Inflammatory macrophage (primary cell): Measurements from ENCODE around the gene UBE2D1.

Experiments
- DNase-seq, 2 donors: peaks; one replicate each; pipeline ENCODE4 v3.0.0-alpha.2; 2020 to 2022

The UBE2D1 gene

DNA sequence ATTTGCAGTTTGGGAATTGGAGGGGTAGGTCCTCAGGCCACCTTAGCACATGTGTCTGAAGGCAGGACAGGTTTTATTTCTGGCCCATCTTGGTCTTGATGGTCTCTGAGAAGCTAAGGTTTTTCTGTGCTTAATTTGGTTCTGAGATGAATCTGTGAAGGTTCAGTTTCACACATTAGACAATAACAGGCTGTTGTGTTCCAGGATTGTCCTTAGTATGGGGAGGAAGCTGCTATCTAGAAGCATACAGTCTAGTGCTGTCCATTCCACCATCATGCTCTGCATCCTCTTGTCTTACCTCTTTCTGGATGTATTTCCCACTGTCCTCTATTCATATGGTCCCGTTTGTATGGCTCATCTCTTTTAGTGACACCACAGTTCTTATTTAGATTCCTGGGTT lies 7.1 kb downstream of the UBE2D1 start:
- DNase-seq = no peak

DNA sequence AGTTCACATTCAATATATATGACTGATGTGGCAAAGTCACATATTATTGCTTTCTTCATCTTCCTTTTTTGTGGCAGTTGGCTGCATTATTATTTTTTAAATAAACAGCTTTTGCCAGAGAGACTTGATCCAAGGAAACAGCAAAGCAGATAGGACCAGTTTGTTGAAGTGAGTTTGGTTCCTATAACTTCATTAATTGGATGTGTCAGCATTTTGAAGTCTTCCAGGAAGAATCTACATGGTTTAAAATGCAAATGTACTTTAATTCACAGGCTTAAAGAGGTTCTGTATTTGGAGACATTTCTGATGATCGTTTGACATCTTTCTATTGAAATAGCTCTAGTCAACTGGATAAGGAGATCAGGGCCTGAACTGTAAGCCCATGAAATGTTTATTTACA lies 13.2 kb downstream of the UBE2D1 start:
- DNase-seq = no peak

DNA sequence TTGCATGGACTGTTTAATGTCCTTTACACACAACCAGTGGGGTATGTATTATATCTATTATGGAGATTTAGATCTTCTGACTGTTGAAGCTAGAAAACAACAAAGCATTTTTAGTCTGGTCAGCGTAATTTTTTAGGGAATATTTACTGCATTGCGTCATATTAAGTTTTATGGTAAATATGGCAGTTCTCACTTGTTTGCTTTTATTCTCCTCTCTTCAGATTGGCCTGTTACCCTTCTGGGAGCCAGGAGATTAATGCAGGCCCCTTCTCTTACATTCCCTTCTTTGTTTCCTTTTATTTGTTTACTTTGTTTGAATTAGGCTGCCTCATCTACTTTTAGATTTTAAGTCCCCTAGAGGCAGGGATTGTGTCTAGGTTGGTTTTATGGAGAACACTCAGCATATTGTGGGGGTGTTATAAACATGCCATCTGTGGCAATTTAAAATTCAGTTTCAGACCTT lies 13.8 kb downstream of the UBE2D1 start:
- DNase-seq = no peak

DNA sequence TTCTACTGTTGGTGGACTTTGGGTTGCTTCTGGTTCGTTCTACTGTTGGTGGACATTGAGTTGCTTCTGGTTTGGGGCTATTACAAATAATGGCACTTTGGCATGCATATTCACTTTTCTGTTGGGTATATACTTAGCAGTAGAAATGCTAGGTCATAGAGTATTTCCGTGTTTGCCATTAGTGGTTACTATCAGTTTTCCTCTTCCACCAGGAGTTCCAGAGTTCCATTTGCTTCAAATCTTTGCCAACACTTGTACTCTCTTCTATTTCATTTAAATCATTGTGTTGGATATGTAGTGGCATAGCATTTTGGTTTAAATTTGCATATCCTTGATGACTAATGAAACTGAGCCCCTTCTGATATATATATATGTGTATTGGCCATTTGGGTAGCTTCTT lies 15.2 kb downstream of the UBE2D1 start:
- no peak for DNase-seq

DNA sequence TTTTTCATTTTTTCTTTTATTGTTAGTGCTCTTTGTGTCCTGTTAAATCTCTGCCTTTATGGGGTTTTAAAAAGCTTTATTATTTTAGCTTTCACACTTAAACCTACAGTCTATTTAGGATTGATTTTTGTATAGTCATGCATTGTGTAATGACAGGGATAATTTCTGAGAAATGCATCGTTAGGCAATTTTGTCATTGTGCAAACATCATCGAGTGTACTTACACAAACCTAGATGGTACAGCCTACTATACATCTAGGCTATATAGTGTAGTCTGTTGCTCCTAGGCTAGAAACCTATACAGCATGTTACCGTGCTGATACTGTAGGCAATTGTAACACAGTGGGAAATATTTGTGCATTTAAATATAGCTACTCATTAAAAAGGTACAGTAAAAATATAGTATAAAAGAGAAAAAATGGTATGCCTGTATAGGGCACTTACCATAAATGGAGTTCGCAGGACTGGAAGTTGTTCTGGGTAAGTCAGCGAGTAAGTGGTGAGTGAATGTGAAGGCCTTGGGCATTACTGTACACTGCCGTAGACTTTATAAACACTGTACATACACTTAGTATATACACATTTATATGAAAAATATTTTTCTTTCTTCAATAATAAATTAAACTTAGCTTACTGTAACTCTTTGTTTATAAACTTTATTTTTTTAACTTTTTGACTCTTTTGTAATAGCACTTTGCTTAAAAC lies 16.0 kb downstream of the UBE2D1 start:
- DNase-seq = peak; percentile 77 to 96

DNA sequence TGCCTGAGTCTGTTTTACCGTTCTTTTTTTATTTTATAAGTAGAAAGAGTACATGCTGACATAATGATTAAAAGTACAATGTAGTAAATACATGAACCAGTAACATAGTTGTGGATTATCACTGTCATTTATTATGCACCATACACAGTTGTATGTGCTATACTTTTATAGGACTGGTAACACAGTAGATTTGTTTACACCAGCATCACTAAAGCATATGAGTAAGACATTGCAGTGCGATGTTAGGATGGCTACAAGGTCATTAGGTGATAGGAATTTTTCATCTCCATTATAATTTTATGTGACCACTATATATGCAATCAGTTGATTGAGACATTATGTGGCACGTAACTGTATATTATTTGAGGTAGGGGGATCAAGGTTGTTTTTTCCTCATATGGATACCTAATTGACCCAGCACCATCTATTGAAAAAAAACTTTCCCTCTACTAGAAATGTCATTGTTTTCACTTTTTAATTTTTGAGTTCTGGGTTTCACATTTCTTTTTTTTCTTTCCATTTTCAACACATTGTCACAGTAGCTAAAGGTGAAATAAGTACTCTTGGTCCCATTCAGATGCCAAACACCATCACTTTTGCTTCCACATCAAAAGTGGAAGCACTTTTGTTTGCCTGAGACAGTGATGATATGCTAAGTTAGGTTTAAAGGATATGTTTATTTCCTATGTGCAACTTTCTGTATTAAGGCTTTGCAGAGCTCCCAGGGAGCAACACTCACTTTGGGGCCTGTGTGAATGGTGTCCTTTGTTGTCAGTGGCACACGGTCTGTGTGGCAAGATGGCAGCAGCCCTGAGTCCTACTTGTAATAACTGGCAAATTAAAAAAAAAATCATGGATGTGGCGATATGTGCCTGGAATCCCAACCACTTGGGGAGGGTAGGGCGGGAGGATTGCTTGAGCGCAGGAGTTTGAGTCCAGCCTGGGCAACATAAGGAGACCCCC lies 17.1 kb downstream of the UBE2D1 start:
- no peak for DNase-seq

DNA sequence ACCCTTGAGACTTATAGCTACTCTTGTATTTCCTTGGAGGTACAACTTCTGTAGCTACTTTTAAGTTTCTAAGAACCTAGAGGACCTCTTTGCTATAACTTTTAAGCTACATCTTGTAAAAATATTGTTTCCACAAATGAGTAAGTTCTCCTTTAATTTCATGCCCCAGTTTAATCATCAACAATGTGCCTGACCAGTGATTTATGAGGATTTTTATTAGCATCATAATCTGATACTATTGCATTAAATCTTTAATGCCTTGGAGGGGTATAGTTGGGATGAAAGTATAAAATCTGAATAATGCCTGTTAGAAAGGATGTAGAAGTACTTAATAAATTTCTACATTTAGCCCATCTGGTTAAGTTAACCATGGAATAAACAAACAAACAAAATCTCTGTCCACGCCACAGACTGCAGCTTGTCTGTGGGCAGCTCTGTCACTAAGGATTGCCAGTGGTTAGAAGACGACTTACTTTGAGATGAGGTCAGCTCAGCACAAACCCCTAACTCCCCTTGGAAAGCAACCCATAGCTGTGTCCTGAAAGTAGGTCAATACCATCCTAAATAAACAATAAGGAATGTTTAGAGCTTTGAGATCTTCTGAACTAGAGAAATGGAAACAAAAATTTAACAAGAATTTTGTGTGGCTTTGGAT lies 18.3 kb downstream of the UBE2D1 start:
- DNase-seq = no peak

DNA sequence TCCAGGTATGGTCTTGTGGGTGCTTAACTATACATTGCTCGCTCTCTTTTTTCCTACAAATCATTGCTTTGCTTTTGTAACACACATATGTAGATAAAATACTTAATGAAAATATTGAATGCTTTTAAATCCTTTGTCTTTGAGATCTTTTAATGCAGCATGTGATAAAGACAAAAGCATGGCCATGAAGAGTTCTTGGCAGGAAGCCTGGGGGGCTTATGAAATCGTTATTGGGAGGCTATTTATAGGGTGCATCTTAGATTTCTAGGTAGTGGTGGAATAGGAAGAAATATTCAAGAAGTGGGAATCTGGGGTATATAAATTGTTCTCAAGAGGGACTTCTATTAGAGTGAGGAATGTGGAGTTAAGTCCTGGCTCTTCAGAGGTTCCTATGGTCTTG lies 21.9 kb downstream of the UBE2D1 start:
- DNase-seq = no peak

DNA sequence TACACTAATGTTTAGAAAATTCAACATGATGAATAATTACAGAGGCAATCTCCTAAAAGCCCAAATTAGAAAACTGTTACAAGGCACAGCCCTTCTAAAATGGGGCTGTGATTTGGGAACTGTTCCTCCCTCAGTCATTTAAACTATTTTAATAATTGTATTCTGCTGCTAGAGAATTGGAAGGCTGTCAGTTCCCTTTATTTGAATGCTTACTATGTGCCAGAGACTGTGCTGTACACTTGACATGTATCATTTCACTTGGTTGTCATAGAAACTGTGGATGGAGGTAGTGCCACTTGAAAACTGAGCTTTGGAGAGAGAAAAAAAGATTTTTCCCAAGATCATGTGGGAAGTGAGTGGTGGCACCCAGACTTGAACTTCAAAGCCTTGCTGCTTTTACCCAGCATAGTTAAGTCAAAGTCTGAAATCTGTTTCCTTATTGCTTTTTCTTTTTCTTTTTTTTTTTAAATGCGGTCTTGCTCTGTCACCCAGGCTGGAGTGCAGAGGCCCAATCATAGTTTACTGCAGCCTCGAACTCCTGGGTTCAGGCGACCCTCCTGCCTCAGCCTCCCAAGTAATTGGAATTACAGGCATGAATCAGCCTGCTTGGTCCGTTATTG lies 23.6 kb downstream of the UBE2D1 start:
- DNase-seq = no peak

DNA sequence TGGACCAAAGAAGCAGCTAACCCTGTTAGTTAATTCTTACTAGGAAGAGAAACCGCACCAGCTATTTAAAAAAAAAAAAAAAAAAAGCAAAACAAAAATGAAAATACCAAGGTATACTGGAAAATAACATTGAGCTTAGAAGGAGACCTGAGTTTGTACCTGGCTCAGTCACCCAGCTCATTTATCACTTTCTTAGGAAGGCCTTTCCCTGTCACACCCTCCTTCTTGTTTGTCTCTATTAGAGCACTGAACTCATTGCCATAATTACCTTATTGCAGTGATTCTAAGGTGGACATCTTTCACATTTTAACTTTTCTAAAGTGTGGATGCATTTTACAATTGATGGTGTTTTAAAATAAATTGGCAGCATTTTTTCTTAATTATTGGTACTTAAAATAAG lies 24.1 kb downstream of the UBE2D1 start:
- DNase-seq = no peak

DNA sequence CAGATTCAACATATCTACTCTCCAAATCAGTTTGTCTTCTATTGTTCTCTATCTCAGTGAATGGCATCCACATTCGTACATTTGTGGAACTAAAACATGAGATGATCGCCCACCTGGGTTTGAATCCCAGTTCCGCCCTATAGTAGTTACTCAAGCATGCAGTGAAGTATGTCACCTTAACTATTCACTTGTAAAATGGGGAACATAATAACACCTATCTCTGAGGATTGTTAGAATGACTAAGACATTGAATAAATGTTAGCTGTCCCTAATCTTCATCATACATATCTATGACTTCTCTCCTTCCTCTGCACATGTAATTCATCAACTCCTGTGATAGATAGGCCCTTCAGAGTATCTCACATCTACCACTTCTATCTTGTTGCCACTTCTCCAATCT lies 24.7 kb downstream of the UBE2D1 start:
- no peak for DNase-seq

DNA sequence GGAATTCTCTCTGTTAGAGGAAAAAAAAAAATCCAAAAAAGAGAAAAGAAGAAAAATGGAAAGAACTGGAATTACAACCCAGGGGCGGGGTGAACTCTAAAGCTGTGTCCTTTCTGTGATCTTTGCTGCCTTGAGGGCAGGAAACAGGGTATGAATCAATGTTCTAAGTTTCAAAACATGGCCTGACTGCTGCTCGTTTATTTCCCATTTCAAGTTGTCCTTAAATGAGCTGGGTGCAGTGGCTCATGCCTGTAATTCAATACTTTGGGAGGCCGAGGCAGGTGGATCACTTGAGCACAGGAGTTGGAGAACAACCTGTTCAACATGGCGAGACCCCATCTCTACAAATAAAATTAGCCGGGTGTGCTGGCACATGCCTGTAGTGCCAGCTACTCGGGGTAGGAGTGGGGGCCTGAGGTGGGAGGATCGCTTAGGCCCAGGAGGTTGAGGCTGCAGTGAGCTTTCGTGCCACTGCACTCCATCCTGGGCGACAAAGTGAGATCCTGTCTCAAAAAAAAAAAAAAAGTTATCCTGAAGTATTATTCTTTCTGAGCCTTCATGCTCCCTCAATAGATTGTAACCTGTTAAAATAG lies 25.7 kb downstream of the UBE2D1 start:
- peak in 1 of 2 donors; percentile 12 for DNase-seq

DNA sequence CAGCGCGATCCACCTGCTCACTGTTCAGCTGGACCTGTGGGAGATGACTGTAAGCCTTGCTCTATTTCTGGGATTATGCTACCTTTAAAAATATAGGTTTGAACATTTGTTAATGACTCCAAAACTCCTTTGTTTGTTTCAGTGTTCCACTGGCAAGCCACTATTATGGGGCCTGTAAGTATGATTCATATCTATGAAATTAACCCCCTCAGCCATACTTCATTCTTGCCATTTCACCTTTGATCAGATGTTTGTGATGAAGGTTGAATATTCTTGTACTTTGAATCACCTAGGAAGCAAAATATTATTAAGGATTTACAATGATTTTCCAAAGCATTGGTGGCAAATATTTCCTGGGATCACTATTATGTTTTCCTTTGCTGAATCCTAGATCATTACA lies 26.5 kb downstream of the UBE2D1 start:
- no peak for DNase-seq

DNA sequence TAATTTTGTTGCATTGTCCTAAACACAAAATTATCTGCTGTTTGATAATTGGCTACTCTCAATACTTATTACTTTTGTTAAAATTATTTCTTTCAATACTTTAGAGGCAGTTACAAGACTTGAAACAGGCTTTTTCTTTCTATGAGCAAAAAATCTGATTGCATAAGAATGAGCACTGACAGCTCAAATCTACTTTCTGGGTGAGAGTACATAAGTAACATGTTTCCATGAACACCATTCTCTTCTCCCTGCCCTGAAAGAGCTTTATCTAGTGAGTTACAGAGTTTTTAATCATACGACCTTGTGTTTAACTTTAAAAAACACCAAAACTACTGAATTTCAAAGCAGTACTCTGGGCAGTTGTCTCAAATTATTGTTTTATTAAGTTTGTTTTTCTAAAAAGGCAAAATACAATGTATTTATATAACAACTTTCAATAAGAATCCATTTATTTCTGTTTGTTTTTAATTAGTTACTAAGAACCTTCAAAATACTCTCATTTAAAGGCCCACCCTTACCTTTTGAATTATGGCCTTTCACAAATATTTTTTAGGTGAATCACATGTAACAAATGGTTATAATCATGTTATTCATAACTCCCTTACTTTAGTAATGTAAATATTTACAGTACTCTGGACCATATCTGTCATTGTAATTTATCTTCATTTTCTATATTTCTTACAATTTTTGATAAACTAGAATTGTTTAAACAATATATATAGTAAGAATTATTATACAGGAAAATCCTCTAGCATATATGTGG lies 27.4 kb downstream of the UBE2D1 start:
- no peak for DNase-seq

DNA sequence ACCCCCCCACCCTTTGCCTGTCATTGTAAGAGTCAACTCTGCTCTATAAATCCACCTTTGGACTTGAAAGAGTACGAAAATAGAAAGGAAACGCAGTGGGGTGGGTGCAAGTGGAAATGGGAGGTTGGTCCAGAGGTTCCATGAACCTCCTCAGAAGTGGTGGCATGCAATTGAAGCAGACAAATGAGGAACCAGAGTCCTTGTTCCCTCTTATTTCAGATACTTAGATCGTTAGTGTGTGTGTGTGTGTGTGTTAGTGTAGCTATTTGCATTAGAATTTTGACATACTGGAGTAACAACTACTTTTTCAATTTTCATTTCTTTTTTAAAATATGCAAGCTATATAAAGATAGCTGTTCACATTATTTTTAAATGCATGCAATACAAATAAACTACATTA lies 32.3 kb downstream of the UBE2D1 start:
- peak; percentile 54 to 77 for DNase-seq

DNA sequence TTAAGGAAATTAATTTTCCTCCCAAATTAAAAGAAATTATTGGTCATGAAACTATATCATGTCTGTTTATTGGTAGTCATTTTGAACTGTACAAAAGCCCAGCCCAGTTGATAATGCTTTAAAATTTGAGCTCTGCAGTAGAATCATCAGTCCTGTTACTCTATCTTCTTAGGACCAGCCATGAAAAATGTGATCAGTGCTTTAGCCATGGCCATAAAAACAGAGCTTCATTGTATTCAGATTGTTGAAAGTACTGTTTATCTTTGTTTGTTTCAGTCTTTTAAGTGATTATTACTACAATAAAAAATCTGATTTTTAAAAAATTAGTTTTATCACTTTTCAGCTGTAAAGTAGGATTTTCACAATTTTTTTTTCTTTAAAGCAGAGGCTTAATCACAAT lies 36.7 kb downstream of the UBE2D1 start:
- no peak for DNase-seq

DNA sequence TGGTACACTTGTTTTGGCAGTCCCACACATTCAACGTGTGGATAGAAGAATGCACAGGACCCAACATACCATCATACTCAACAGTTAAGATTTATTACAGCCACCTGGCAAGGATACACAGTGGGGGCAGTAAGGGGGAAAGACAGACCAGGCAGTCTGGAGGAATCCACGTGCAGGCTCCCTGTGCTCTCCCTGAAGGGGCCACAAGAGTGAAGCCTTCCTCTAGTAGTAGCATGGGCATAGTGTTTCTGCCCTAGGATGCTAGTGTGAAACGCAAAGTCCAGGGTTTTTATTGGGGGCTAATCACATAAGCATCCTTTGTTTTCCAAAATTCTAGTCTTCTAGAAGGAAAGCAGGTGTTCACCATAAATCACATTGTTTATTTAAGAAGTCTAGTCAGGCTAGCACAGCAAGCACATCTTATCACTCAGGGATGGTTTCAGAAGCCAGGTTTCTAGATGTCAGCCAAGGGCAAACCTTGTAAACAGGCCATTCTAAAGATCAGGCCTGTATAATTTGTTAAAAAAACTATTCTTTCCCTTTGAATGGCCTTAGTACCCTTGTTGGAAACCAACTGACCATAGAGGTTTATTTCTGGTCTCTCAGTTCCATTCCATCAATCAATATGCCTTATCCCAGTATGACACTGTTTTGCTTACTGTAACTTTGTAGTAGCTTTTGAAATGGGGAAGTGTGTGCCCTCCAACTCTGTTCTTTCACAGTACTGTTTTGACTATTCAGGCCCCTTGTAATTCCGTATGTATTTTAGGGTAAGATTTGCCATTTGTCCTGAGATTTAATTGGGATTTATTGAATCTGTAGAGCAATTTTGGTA lies 38.0 kb downstream of the UBE2D1 start:
- no peak for DNase-seq

DNA sequence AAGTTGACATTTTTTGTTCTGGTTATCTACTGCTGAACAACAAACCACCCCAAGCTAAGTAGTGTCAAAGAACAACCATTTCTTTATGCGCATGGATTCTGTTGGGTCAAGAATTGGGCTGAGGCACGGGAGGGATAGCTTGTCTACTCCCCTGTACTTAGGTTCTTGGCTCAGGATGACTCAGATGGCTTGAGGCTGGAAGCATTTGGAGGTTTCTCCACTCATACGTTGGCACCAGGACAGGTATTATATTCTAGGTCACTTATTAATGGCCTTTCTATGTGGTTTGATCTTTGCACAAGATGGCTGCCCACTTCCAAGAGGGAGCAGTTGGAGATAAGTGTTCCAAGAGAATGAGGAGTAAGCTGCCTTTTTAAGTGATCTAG lies 38.6 kb downstream of the UBE2D1 start:
- DNase-seq = no peak

DNA sequence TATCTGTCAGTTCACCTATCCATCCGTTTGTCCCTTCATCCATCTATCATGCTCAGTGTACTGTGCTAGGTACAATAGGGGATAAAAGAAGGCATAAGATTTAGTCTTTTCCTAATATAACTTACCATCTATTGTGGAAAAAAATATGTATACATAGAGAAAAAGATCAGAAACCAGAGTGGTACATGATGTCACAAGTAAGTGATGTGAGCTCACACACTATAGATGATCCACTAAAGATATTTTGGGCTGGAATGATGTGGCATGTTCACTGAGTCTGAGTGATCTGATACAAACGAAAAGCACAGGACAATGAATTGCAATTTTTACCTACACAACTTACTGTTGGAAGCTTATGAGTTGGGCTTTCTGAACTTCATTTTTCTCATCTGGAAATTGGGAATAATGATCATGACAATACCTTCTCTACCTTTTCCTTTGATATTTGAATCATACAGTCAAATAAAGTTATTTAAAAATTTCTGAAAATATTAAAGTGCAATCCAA lies 47.7 kb downstream of the UBE2D1 start:
- DNase-seq = no peak

DNA sequence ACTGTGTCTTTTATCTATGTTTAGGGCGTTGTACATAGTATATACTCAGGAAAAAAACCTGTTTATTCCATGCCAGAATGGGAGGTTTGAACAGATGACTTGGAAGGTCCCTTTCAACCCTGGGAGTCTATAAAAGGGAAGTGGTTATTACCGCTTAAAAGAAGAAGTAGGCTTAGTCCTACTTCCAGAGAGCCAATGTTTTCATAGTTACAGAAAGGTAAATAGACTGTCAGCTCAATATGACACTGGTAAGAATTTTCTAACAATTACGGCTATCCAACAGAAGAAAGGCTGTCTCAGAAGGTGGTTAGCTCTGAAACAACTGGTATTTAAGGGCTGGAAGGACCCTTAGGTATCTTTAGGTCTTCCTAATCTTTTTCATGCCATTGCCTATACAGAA lies 49.3 kb downstream of the UBE2D1 start:
- DNase-seq = peak; percentile 77 to 82
